Thyroid gland (tissue), 4 donors: ENCODE measurements around the gene CLEC2L. TPM values are rescaled to one million over a fixed set of nuclear protein-coding genes. Genes with fewer than 3 reads are reported as not detected.

ENCODE experiments used
- DNase-seq, 2 donors: peaks; one replicate each; pipeline ENCODE4 v3.0.0-alpha.2; 2019
- H3K27ac ChIP-seq, 3 donors: fragments of 200-600 bp; sonication (generic); 1 replicate in 2 of 3; 2 replicates in 1 of 3; pipeline ENCODE4 v1.5.1; 2016 to 2019; ENCODE audit warnings: mild to moderate bottlenecking in 1 of 3, moderate library complexity in 1 of 3
- H3K27me3 ChIP-seq: fragments of 200-600 bp; sonication (generic); one replicate; pipeline ENCODE4 v1.5.1; 2019
- H3K36me3 ChIP-seq, 2 donors: fragments of 200-600 bp; sonication (generic); one replicate each; pipeline ENCODE4 v1.5.1; 2016 to 2019
- H3K4me1 ChIP-seq, 2 donors: fragments of 200-600 bp; sonication (generic); one replicate each; pipeline ENCODE4 v1.5.1; 2017 to 2019
- H3K4me3 ChIP-seq, 3 donors: fragments of 200-600 bp; sonication (generic); replicated peaks in 1 of 3; 1 replicate in 2 of 3; 2 replicates in 1 of 3; pipeline ENCODE4 v1.5.1; 2016; ENCODE audit warnings: mild to moderate bottlenecking in 1 of 3
- H3K9me3 ChIP-seq: fragments of 200-600 bp; sonication (generic); one replicate; pipeline ENCODE4 v1.5.1; 2017
- POLR2A ChIP-seq, 2 donors: fragments of 450-650 bp; IDR thresholded peaks; one replicate each; pipeline ENCODE4 v1.6.1; 2017; ENCODE audit warnings: antibody characterized with exemption in 2 of 2, mild to moderate bottlenecking in 2 of 2, moderate library complexity in 1 of 2
- WGBS, 2 donors: methylation state at CpG; one replicate each; pipeline ENCODE4 v1.1.5; 2017; 5-methylcytosine and 5-hydroxymethylcytosine counted together
- intact Hi-C: fragments of 100-400 bp; cut with DNase I; formaldehyde crosslinking; loops from one replicate; pipeline ENCODE4 v1.15.1; 2023
- total RNA-seq, 4 donors: library from RNA; depleted of rRNA; stranded (reverse); fragments of >200 nt; gene quantifications; one replicate each; pipeline ENCODE4 v1.2.3, GENCODE V29; 2016
- TF ChIP-seq, protein P1 (sequence below), 6 experiments: fragments of 200-600 bp in 3 of 6; fragments of 450-650 bp in 3 of 6; sonication (generic) in 3 of 6; IDR thresholded peaks; one replicate each; pipeline ENCODE4 v1.5.1; 2016 to 2019; ENCODE audit warnings: antibody characterized with exemption in 6 of 6, mild to moderate bottlenecking in 2 of 6, inconsistent platforms in 1 of 6, moderate library complexity in 1 of 6

Gene CLEC2L
- total RNA-seq, 4 donors from 2014 or later = not detected

DNA sequence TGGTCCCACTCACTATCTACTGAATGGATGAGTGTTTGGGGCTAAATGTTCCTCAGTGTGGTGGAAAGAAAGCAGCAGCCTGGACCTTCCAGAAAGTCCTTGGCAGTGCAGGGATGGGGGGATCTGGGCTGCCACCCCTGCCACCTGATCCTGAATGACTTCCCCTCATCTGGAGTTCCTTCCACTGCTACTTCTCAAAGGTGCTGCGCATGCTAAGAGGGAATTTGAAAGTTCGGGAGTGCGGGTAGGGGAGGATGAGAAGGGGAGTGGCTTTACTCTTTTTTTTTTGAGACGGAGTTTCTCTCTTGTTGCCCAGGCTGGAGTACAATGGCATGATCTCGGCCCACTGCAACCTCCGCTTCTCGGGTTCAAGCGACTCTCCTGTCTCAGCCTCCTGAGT is 41.4 kb upstream of the CLEC2L start:
- H3K4me1 ChIP-seq = peaks cover 18 to 26% of the 10 kb centered on the region in 2 donors
- no peaks in the 10 kb centered on the region for H3K36me3 ChIP-seq
- intact Hi-C loops = loop anchor here (10.0 kb wide), 1 partner anchor 137 kb away; the partner anchor contains the start of gene FMC1
- no peaks in the 10 kb centered on the region for H3K9me3 ChIP-seq
- H3K27me3 ChIP-seq = no peaks in the 10 kb centered on the region
- 72 to 79% methylated on average over 8 of the region's 8 CpGs for WGBS, 2 donors
- TF ChIP-seq, protein P1, sequence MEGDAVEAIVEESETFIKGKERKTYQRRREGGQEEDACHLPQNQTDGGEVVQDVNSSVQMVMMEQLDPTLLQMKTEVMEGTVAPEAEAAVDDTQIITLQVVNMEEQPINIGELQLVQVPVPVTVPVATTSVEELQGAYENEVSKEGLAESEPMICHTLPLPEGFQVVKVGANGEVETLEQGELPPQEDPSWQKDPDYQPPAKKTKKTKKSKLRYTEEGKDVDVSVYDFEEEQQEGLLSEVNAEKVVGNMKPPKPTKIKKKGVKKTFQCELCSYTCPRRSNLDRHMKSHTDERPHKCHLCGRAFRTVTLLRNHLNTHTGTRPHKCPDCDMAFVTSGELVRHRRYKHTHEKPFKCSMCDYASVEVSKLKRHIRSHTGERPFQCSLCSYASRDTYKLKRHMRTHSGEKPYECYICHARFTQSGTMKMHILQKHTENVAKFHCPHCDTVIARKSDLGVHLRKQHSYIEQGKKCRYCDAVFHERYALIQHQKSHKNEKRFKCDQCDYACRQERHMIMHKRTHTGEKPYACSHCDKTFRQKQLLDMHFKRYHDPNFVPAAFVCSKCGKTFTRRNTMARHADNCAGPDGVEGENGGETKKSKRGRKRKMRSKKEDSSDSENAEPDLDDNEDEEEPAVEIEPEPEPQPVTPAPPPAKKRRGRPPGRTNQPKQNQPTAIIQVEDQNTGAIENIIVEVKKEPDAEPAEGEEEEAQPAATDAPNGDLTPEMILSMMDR (IDR thresholded peaks at IDR 0.05) = no peak
- TF ChIP-seq POLR2A (IDR thresholded peaks at IDR 0.05) = no peak
- no peak for DNase-seq
- peak overlapping the region in 1 of 3 donors; percentile 50 for H3K4me3 ChIP-seq
- peak overlapping the region in 2 of 3 donors; percentile 17 to 79 for H3K27ac ChIP-seq

DNA sequence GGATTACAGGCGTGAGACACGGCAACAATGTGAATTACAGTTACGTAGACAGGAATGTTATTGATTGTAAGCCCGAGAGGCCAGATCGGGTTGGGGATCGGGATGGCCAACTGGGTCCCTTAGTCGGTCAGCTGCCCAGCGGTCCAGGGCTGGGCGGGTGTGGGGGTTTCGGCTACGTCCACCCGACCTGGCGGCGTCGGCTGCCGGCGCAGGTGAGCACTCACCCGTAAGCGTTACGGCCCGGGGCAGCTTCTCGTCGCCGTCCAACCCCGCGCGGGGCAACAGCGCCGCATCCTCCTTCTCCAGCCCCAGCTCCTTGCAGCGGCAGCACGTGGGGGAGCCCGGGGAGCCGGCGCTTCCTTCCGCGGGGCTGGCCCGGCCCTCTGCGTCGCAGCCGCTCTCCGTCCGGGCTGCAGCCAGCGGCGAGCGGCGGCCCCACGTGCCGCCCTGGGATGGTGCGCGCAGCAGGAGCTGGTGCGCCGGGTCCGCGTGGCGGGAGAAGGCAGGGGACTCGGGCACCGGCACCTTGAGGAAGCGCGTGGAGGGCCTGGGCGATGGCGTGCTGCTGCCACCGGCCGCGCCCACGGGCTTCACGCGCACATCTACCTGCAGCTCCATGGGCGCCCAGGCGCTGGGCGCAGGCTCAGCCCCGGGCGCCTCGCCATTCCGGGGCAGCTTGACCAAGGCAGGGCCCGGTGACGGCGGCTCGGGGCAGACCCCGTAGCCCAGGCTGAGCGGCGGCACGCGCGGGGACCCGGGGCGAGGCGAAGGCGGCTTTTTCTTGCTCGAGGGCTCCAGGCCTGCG is 40.6 kb upstream of the CLEC2L start:
- peak overlapping the region in 2 of 3 donors; percentile 29 to 79 for H3K27ac ChIP-seq
- TF ChIP-seq POLR2A (IDR thresholded peaks at IDR 0.05) = no peak
- TF ChIP-seq, protein P1 (IDR thresholded peaks at IDR 0.05) = no peak
- DNase-seq = peak; percentile 47 to 50

DNA sequence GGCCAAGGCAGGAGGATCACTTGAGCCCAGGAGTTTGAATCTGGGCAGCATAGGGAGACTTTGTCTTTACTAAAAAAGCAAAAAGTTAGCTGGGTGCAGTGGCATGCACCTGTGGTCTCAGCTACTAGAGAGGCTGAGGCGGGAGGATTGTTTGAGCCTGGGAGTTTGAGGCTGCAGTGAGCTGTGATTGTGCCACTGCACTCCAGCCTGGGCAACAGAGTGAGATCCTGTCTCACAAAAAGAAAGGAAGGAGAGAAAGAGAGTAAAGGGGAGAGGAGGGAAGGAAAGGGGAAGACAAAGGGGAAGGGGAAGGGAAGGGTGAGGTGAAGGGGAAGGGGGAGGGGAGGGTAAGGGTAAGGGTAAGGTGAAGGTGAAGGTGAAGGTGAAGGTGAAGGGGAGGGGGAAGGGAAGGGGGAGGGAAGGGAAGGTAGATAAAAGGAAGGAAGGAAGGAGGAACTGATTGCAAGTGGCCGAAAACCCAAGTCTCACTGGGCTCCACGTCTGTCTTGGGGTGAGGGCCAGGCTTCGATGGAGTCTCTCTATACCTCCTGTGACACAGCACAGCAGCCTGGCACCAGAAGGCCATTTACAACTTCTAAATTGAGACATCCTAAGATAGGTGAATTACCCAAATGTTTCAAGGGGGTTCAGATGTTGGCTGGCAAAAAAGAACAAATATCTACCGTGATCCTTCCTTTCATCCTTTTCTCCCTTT is 36.0 kb upstream of the CLEC2L start:
- Histone ChIP-seq H3K36me3 (no peaks in the 10 kb centered on the region), H3K9me3 (no peaks in the 10 kb centered on the region), H3K27me3 (no peaks in the 10 kb centered on the region), H3K4me3 (no peak overlapping the region), H3K27ac (peak overlapping the region; percentile 32 to 87 (median 78)), H3K4me1 (peaks cover 25 to 39% of the 10 kb centered on the region in 2 donors)
- TF ChIP-seq, protein P1 (IDR thresholded peaks at IDR 0.05) = no peak
- no peak for TF ChIP-seq POLR2A (IDR thresholded peaks at IDR 0.05)
- intact Hi-C loops = loop anchor here (10.0 kb wide), 1 partner anchor 143 kb away; the partner anchor contains the start of gene FMC1
- WGBS, 2 donors = 82 to 89% methylated on average over 5 of the region's 5 CpGs
- DNase-seq = no peak

More for the DNA sequence above, 40.6 kb upstream of the CLEC2L start:
- 25% methylated on average over 5 of the region's 90 CpGs; no CpG with 5 or more reads in 1 of the 2 donors for WGBS, 2 donors
- no peaks in the 10 kb centered on the region for H3K27me3 ChIP-seq
- intact Hi-C loops = loop anchor here (10.0 kb wide), 1 partner anchor 138 kb away; the partner anchor contains the start of gene FMC1
- H3K4me1 ChIP-seq = peaks cover 18 to 28% of the 10 kb centered on the region in 2 donors
- H3K4me3 ChIP-seq = peak overlapping the region; percentile 30 to 51 (median 50)
- no peaks in the 10 kb centered on the region for H3K9me3 ChIP-seq
- no peaks in the 10 kb centered on the region for H3K36me3 ChIP-seq

DNA sequence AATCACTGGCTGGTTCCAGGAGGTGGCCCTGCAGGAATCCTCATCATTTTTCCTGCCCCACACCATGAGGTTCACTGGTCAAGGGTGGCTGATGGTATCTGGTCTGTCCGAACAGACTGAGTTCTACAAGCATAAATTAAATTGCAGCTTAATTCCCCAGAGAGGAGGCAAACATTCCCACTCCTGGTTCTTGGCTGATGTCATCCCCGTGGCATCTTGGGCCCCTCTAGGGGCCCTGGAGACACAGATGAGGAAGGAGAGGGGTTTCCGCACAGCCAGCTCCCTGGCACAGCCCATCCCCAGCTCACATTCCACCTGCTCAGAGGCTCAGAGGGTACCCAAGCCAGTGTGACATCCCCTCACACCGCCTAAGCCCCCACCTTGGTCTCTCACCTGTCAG is 34.7 kb upstream of the CLEC2L start:
- peak overlapping the region; percentile 78 to 87 (median 81) for H3K27ac ChIP-seq
- TF ChIP-seq, protein P1 (IDR thresholded peaks at IDR 0.05) = no peak
- no peak for TF ChIP-seq POLR2A (IDR thresholded peaks at IDR 0.05)
- 44 to 47% methylated on average over 4 of the region's 4 CpGs for WGBS, 2 donors
- peaks cover 19 to 29% of the 10 kb centered on the region in 2 donors for H3K4me1 ChIP-seq
- H3K36me3 ChIP-seq = no peaks in the 10 kb centered on the region
- peak; percentile 55 to 71 for DNase-seq
- no peaks in the 10 kb centered on the region for H3K9me3 ChIP-seq
- H3K27me3 ChIP-seq = no peaks in the 10 kb centered on the region
- intact Hi-C loops = loop anchor here (10.0 kb wide), 1 partner anchor 144 kb away; the partner anchor contains the start of gene FMC1
- no peak overlapping the region for H3K4me3 ChIP-seq
